A172 (cell line): ENCODE measurements around the gene SMG5. TPM values are rescaled to one million over a fixed set of nuclear protein-coding genes. Genes with fewer than 3 reads are reported as not detected.
A peak's percentile ranks its signal among the peaks of the same experiment; 100 is the strongest.

Source experiments
- DNase-seq: peaks from one replicate; pipeline ENCODE4 v3.0.0-alpha.2; 2015; ENCODE audit warnings: low spot score
- total RNA-seq: library from RNA; depleted of rRNA; stranded (reverse); fragments of >200 nt; shearing (Covaris generic); gene quantifications from 2 replicates; pipeline ENCODE4 v1.2.3, GENCODE V29; 2014; rRNA removed

The SMG5 gene, protein sequence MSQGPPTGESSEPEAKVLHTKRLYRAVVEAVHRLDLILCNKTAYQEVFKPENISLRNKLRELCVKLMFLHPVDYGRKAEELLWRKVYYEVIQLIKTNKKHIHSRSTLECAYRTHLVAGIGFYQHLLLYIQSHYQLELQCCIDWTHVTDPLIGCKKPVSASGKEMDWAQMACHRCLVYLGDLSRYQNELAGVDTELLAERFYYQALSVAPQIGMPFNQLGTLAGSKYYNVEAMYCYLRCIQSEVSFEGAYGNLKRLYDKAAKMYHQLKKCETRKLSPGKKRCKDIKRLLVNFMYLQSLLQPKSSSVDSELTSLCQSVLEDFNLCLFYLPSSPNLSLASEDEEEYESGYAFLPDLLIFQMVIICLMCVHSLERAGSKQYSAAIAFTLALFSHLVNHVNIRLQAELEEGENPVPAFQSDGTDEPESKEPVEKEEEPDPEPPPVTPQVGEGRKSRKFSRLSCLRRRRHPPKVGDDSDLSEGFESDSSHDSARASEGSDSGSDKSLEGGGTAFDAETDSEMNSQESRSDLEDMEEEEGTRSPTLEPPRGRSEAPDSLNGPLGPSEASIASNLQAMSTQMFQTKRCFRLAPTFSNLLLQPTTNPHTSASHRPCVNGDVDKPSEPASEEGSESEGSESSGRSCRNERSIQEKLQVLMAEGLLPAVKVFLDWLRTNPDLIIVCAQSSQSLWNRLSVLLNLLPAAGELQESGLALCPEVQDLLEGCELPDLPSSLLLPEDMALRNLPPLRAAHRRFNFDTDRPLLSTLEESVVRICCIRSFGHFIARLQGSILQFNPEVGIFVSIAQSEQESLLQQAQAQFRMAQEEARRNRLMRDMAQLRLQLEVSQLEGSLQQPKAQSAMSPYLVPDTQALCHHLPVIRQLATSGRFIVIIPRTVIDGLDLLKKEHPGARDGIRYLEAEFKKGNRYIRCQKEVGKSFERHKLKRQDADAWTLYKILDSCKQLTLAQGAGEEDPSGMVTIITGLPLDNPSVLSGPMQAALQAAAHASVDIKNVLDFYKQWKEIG
- total RNA-seq: 113 and 116 TPM in 2 replicates

DNA sequence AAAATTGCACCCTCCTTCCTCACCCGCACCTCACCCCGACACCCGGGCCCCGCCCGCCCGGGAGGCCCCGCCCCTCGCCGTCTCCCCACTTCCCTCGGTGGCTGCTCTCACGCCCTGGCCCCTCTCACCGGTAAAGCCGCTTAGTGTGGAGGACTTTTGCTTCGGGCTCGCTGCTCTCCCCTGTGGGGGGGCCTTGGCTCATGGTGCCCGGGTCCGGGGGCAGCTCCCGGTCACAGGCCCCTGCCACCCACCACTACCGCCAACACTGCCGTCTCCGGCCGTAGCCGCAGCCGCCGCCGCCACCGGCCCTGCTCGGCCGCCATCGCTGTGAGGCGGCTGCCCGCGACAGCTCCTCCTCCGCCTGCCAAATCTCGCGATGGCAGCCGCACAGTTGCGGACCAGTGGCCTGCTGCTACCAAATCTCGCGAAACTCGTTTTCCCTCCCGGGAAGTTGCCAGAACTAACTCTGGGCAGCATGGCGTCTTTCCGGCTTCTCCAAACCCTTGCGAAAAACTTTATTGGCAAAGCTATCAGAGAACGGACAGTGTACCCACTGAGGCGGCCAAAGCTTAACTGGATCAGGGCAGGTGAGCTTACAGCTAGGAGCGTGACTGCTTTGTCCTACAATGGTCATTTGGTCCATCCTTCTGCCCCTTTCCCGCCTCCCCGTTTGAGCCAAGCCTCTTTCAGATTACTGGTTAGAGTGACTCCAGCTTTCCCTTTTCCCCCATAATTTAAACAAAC is at the start of gene SMG5:
Gene SMG5 (minus strand): TSS at position 347 of the 744 bp plus-strand sequence. CDS start 145 bp downstream, at position 202.
- DNase-seq: peak; percentile 100

DNA sequence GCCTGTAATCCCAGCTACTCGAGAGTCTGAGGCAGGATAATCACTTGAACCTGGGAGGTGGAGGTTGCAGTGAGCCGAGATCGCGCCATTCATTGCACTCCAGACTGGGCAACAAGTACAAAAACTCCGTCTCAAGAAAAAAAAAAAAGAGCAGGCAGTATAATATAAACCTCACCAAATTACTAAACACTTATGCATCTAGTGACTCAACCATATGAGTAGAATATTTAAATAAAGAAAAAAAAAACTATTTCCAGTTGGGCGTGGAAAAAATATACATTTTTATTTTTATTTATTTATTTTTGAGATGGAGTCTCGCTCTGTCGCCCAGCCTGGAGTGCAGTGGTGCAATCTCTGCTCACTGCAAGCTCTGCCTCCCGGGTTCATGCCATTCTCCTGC is 40.6 kb upstream of the SMG5 start:
- DNase-seq: peak; percentile 49

DNA sequence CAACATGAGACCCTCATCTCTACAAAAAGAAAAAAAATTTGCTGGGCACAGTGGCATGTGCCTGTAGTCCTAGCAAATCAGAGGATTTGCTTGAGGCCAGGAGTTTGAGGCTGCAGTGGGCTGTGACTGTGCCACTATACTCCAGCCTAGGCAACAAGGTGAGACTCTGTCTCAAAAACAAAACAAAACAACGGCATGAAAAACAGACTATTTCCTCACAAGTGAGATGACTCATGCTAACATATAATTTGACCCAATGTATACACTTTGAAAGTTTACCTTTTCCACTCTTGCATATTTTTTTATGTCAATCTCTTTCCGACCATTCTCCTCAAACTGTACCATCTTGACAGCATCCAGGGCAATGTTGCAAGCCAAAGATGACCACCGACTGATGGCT is 37.9 kb upstream of the SMG5 start:
- DNase-seq: no peak

DNA sequence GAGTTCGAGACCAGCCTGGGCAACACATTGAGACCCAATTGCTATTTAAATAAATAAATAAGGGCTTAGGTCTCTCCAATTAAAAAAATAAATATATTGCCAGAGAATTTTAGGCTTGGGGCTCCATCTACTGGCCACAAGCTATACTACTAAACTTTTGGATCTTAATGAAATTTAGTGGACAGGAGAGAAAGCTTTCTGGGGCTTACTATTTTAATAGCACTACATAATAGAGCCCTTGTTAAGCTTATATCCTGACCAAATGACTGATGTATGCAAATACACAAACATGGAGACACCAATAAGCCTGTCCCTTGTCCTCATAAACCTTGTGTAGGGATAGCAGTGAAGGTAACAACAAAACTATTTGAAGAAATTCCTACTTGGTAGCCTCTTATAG is 37.0 kb upstream of the SMG5 start:
- DNase-seq: peak; percentile 57

DNA sequence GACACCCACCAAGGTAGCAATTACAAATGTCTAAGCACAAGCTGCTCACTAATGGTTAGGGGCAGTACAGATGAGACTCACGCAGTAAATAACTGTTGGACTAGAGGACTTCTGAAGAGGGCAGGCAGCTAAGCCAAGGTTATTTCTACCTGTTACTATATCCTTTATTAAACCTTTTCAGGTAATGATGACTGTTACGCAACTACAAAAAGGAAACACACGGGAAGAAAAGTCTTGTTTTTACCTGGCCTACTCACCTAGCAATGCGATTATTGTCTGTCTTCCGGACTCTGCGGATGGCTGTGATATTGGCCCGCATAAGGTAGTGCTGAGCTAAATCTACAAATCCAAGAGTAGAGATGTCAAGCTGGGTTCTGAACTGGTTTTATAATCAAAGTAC is 34.3 kb upstream of the SMG5 start:
- DNase-seq: no peak

DNA sequence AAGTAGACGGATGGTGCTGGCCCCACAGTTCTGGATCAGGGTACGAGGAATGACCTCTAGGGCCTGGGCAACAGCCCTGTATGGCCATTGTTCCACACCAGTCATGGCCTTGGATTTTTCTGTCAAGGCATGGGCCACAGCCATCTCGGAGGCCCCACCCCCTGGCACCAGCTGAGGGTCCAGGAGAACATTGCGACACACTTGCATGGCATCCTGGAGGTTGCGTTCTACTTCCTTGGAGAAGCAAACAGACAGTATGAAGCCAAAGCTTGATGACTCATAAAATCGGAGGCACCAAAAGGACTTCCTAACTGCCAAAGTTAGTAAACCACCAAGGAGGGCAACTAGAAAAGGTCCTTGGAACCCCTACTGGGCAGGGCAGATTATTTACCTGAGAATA is 28.3 kb upstream of the SMG5 start:
- DNase-seq: peak; percentile 89

DNA sequence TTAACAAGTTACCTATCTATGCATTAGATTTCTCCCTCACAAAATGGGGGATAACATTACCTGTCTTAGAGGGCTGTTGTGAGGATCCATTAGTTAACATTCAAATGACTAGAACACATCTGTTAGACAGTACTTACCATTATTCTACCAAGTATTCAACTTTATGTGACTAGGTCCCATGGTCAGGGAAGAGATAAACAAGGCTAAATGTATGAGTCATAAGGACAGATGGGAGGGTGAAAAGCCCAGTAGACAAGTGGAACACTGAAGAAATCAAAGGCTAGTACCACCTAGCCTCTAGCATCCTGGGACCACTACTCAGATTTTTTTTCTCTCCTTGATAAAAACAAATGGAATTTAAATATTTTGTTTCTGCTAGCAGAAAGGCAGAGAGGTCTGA is 25.5 kb upstream of the SMG5 start:
- DNase-seq: peak; percentile 72

DNA sequence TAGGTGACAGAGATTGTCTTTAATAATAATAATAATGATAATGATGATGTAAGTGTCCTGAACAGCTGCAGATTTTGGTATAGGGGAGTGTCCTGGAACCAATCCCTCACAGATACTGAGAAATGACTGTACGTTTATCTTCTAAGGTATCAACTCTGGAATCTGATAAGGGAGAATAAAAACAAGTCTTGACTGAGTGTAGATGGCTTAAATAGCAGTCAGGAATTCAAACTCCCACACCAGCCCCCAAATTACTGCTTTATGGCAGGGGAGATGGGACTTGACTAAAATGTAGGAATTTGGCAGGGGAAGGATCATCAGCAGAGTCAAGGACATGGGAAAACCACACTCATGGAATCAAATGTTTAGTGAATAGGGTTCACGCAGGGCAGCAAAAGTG is 22.6 kb upstream of the SMG5 start:
- DNase-seq: no peak

DNA sequence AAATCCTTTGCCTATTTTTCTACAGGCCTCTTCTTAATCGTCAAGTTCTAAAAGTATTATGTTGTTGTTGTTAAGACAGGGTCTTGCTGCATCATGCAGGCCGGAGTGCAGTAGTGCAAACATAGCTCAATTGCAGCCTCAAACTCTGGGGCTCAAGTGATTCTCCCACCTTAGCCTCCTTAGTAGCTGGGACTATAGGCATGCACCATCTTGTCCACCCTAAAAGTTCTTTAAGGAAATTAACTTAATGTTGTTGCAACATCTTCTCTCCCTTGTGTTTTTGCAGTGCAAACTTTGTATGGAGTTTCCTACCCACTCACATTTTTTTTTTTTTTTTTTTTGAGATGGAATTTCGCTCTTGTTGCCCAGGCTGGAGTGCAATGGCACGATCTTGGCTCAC is 20.6 kb upstream of the SMG5 start:
- no peak for DNase-seq

DNA sequence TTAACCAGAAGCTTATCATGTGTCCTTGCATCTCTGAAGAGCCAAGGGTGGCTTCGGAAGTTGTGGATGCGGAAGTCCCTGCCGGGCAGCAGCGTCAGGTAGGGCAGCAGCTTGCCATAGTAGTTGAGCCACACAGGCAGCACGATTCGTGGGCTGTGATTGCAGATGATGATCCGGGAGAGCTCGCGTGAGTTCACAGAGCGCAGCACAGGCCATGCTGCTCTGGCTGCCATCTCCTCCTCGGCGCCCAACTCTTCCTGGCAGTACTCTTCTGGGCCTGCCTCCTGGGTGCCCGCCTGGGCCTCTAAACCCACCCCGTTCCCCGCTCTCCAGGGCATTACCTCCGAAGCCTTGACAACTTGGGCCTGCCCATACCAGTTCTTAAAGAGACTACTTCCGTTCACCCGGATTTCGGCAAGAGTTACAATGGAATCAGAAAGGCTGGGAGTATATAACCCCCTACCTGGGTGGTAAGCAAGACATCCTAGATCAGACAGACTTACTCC is 16.3 kb upstream of the SMG5 start, which contains the start of gene VHLL:
Gene VHLL (minus strand): TSS at position 456 of the 506 bp plus-strand sequence. CDS start 118 bp downstream, at position 338.
- no peak for DNase-seq

DNA sequence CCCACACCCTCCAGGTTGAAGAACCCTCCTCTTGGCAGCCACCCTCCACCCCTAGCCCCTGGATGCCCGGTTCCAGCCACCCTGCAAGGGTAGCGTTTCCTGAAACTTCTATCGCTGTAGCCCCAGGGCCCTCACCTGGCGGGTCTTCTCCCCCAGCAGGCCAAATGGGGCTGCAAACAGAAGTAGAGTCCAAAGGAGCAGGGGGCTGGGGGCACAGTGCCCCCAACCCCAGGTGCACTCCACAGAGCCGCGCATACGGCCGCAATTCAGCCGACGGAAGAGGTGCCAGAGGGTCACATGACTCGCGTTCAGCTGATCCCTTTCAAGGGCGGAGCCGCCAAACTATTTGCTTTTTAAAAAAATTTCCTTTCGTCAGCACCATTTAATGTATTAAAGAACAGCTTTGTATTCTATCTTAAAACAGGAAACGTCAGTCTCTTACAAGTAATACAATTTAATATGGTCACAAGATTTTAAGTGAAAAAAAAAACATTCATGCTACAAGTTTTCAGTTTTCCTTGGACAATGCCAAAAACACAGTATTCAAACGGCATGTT is 12.8 kb upstream of the SMG5 start, which contains the start of gene GLMP:
Gene GLMP (minus strand): TSS at position 289 of the 557 bp plus-strand sequence. CDS start 34 bp downstream, at position 255.
- peak; percentile 62 for DNase-seq

DNA sequence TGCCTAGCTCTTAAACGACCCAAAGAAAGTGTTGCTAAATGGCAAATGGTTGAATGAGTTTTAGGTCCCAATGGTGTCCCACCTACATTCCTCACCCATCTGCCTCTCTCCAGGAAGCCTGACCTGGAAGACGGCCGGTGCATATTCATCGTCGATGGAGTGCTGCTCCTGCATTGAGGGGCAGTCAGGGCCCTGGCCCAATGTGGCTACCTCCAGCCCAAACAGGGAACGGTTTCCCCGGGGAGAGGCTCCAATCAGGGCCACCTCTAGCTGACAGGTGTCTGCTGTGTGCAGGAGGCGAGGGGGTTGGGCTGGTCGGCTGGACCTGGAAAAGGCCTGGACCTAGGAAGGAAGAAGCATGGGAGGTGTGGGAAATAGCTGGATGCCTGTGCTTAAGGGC is 11.3 kb upstream of the SMG5 start:
- no peak for DNase-seq

DNA sequence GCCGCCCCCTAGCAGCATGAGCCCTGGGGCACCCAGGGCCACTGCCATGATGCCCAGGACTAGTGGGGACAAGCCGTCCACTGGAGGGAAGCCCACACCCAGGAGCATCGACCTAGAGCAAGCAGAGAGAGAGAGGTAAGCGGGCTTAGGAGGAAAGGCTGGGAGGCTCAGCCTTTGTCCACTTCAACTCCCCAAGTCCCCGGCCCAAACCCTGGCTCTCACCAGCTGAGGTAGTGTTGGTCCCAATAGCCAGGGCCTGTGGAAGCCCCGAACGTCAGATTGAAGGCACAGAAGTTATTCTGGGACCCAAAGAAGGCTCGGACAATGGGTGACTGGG is 10.4 kb upstream of the SMG5 start:
- DNase-seq: no peak

DNA sequence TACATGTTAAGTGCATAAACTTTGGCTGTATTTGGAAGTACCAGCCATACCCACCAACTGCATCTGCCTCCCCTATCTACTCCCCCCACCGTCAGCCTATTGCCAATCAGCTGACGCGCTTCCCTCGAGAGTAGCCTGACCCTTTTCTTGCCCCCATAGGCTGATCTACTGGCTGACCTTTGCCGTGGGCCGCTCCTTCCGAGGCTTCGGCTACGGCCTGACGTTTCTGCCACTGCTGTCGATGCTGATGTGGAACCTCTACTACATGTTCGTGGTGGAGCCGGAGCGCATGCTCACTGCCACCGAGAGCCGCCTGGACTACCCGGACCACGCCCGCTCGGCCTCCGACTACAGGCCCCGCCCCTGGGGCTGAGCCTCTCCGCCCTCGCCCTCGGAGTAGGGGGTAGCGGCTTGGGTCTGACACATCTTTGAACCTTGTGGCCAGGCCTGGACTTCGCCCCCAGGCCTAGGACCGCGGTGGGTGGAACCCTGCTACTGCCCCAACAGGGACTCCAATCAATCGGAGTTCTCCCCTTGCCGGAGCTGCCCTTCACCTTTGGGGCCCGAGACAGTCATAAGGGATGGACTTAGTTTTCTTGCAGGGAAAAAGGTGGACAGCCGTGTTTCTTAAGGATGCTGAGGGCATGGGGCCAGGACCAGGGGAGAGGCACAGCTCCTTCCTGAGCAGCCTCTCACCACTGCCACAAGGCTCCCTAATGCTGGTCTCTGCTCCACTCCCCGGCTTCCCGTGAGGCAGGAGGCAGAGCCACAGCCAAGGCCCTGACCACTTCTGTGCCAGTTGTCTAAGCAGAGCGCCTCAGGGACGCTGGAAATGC is 8.8 kb upstream of the SMG5 start:
- DNase-seq: no peak

DNA sequence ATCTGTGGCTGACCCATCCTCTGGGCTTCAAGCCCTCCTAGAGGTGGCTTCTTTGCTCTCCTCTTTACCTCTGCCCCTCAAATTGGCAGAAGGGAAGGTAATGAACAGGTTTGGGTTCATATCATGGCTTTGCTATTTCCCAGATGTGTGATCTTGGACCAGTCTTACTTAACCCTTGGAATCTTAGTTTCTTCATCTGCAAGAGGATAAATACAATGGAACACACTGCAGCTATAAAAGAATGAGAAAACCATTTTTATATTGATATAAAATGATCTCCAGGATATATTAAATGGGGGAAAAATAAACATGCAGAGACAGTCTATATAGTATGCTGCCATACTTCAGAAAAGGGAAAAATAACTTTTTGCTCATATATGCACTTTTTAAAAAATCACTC is 7.2 kb upstream of the SMG5 start:
- DNase-seq: no peak

DNA sequence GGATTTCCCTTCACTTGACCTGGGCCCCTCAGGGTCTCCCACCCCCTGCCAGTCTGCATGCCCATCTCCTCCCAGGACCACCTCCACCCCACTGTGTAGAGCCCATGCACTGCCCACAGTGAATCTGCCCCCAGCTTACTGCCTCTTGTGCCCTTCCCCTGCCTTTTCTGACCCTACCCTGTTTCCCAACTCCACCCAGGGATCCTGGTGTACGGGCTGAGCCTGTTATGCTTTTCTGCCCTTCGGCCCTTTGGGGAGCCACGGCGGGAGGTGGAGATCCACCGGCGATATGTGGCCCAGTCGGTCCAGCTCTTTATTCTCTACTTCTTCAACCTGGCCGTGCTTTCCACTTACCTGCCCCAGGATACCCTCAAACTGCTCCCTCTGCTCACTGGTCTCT is 3.4 kb upstream of the SMG5 start:
- no peak for DNase-seq

DNA sequence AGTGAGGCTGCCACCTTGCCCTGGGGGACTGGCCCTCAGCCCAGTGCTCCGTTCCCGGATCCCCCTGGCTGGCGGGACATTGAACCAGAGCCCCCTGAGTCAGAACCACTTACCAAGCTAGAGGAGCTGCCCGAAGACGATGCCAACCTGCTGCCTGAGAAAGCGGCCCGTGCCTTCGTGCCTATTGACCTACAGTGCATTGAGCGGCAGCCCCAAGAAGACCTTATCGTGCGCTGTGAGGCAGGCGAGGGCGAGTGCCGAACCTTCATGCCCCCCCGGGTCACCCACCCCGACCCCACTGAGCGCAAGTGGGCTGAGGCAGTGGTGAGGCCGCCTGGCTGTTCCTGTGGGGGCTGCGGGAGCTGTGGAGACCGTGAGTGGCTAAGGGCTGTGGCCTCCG is 2.8 kb upstream of the SMG5 start:
- DNase-seq: no peak

DNA sequence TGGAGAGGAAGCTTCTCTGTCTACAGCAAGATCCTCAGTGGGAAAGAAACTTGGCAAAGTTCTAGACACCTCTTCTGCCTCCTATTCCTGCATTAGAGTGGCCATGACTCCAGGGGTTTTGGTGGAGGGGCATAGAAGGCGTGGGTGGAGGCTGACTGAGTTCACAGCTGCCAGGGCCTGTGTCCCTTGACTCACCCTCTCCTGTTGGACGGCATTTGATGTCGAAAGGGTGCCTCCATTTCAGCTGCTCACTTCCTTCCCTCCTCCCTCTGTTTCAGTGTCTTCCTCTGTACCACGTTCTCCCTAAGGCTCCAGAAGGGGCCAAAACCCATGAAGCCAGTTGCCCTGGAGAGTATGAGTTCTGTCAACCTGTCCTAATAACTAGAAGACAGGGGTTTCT is 2.1 kb upstream of the SMG5 start:
- DNase-seq: no peak

DNA sequence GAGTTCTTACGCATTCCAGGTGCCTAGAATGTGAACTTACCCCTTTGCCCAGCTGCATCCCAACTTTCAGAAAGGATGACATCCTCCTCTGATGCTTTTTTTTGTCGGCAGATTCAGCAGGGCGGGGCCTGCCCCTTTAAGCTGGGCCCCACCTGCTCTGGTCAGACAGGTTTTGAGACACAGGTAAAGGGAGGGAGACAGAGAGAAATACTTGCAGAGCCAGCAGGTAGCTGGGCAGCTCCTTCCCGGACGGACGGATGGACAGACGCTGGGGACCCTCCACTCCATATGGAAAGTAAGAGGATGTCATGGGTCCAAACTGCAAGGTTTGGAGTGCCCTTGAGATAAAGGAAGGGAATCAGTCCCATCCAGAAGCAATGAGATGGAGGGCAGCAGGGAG is 1.5 kb upstream of the SMG5 start, which contains the start of gene TMEM79:
Gene TMEM79 (plus strand): TSS at position 214 of the 400 bp plus-strand sequence. CDS start 902 bp downstream, outside the sequence.
- no peak for DNase-seq

DNA sequence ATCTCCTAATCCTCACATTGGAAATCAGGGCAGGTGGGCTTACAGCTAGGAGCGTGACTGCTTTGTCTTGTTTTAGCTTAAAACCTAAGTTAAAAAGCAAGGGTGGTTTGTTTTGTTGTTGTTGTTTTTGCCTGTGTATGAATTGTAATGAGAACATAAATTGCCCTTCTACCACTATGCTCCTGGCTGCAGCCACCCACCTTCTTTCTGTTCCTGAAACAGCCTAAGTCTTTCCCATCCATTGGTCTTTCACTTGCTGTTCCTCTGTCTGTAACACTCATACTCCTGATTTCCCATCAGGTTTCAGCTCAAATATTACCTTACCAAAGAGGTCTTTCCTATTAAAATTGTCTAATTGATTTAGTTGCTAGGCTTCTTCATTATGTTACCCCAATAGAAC is 896 bp upstream of the SMG5 start:
- DNase-seq: no peak
